HG03575 (cell line): ENCODE results near the gene ITGB6.

Source experiments
- ATAC-seq: cut with Tn5 transposase; IDR thresholded peaks from one replicate; pipeline ENCODE4 v1.9.1; 2021; ENCODE audit not compliant: unreplicated experiment, insufficient number of reproducible peaks, low FRiP score; ENCODE audit errors: extremely low read depth

The ITGB6 gene

GRCh38 chr2:160063879-160064612, 136.0 kb downstream of the ITGB6 start:
- no peak for ATAC-seq

DNA sequence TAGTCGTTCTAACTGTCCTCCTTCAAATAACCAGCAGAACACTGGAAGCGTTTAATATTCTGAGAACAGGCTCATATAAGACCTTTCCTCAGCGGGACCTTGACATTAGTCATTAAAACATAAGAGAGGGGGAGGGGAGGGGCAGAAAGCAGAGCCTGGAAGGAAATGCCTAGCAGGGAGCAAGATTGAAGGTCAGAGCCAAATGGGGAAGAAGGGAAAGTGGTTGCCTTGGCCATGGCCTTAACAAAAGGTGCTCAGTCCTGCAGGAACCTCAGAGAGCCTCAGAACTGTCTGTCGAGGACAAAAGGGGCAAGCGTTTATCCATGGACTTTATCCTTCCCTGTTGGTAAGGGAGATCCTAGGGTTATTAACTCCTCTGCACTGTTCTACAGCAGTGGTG, 136.8 kb downstream of the ITGB6 start:
- no peak for ATAC-seq

- no peak for ATAC-seq
Observed at GRCh38 chr2:160062292-160063005, 137.6 kb downstream of the ITGB6 start, which contains the start of gene PLA2R1. PLA2R1 (minus strand) TSS chr2:160062615; CDS start chr2:160062403, 212 bp downstream.

DNA sequence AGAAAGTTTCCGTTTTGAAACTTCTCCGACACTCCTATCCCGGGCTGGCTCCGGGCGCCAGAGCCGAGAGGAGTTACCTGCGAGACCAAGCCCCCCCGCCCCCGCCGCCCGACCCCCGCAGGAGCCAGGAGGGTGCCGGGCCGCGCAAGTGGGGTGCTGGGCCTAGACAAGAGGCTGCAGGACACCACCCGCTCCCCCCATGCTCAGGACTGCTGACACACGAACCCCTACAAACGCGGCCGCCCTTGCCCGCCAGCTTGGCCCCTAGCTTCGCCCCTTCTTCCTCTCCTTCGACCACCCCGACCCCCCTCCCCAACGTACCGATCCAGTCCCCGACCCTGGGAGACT, 138.2 kb downstream of the ITGB6 start:
- ATAC-seq: no peak

- ATAC-seq: no peak
Observed at GRCh38 chr2:160061533-160061932, 138.5 kb downstream of the ITGB6 start.

GRCh38 chr2:160060297-160060696, 139.8 kb downstream of the ITGB6 start:
- no peak for ATAC-seq

GRCh38 chr2:160057356-160057755, 142.7 kb downstream of the ITGB6 start:
- ATAC-seq: no peak

- no peak for ATAC-seq
Observed at GRCh38 chr2:160055726-160056108, 144.4 kb downstream of the ITGB6 start.

DNA sequence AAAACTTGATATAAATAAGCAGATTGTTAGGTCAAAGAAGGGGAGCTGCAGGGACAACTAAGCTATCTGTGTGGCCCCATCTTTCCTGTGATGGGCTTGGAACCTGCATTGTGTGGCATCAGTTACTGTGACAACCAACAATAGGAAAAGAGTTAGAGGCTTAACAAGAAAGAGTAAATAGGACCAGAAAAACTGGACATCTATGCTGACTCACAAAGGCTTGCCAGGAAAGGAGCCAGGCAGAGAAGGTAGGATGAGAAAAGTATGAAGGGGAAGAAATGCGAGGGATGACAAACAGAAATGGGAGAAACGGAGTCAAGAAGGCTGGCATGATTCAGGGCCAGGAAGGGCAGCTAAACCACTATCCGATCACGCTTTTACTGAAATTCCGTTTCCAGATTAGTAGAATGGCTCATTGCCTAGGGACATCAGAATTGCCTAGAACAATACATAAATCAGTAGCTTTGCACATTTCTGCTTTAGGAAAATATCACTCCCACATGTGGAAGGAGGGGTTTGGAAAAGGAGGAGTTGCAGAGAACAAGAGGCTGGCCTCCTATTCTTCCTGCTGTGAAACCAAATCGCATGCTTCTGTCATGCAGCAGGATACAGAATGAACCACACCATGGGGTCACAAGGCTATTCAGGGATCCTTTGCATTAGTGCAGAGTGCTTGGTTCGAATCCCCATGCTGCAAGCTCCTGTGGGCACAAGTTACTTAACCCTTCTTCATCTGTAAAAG, 144.9 kb downstream of the ITGB6 start:
- no peak for ATAC-seq

DNA sequence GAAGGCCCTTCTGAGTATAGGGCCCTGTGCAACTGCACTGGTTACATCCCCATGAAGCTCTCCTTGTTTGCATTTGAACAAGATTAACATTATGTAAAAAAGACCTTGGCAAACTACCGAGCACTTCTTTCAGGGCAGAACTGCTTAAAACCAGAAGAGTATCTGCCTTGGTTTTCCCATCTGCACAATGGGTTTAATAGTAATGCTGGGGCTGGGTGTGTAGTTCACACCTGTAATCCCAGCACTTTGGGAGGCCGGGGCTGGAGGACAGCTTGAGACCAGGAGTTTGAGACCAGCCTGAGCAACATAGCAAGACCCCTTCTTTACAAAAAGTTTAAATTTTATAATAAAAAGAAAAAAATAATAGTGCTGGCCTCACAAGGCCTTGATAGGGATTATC, 146.1 kb downstream of the ITGB6 start:
- ATAC-seq: no peak

- no peak for ATAC-seq
Observed at GRCh38 chr2:160052531-160052930, 147.5 kb downstream of the ITGB6 start.

- ATAC-seq: no peak
Observed at GRCh38 chr2:160051371-160051800, 148.7 kb downstream of the ITGB6 start.

- no peak for ATAC-seq
Observed at GRCh38 chr2:160050147-160050546, 149.9 kb downstream of the ITGB6 start.
